RWPE2 (cell line): ENCODE measurements around the gene KCNQ1OT1.

Experiments
- ATAC-seq: fragments of 200-7000 bp; cut with Tn5 transposase; 3 replicates; pipeline ENCODE4 v1.9.1; 2021; ENCODE audit warnings: low read depth
- DNase-seq: peaks from one replicate; pipeline ENCODE4 v3.0.0-alpha.2; 2020; ENCODE audit warnings: low spot score
- H3K27ac ChIP-seq: fragments of 450-650 bp; 2 replicates; pipeline ENCODE4 v1.5.1; 2017; ENCODE audit warnings: mild to moderate bottlenecking; ENCODE audit not compliant: poor library complexity, severe bottlenecking
- H3K27me3 ChIP-seq: fragments of 250-450 bp; sonication (Bioruptor Pico); 2 replicates; pipeline ENCODE4 v1.5.1; 2021; ENCODE audit warnings: mild to moderate bottlenecking, moderate library complexity; ENCODE audit not compliant: insufficient read depth, poor library complexity, severe bottlenecking
- H3K36me3 ChIP-seq: fragments of 250-450 bp; sonication (Bioruptor Pico); 2 replicates; pipeline ENCODE4 v1.5.1; 2020; ENCODE audit warnings: low read depth, mild to moderate bottlenecking, moderate library complexity
- H3K4me1 ChIP-seq: fragments of 250-450 bp; sonication (Bioruptor Pico); 2 replicates; pipeline ENCODE4 v1.5.1; 2021; ENCODE audit warnings: mild to moderate bottlenecking, moderate library complexity; ENCODE audit not compliant: insufficient read depth, poor library complexity, severe bottlenecking
- H3K4me3 ChIP-seq: fragments of 250-450 bp; sonication (Bioruptor Pico); 2 replicates; pipeline ENCODE4 v1.5.1; 2021; ENCODE audit warnings: mild to moderate bottlenecking, moderate library complexity; ENCODE audit not compliant: severe bottlenecking
- H3K9me3 ChIP-seq: fragments of 250-450 bp; sonication (Bioruptor Pico); 2 replicates; pipeline ENCODE4 v1.5.1; 2021; ENCODE audit warnings: mild to moderate bottlenecking, moderate library complexity; ENCODE audit not compliant: severe bottlenecking
- CTCF ChIP-seq: fragments of 450-650 bp; IDR thresholded peaks from one replicate; pipeline ENCODE4 v1.5.1; 2017; ENCODE audit warnings: mild to moderate bottlenecking, moderate library complexity; ENCODE audit not compliant: poor library complexity, severe bottlenecking

KCNQ1OT1 gene

GRCh38 chr11:2729841-2730240, 30.0 kb upstream of the KCNQ1OT1 start:
- Histone ChIP-seq H3K27me3 (no peaks in the 10 kb centered on the region), H3K9me3 (no peaks in the 10 kb centered on the region), H3K4me1 (no peaks in the 10 kb centered on the region), H3K36me3 (no peaks in the 10 kb centered on the region), H3K4me3 (no peak overlapping the region), H3K27ac (no peak overlapping the region)
- no peak for ATAC-seq
- TF ChIP-seq CTCF: no peak
- no peak for DNase-seq

GRCh38 chr11:2728663-2729332, 29.0 kb upstream of the KCNQ1OT1 start:
- no peak for TF ChIP-seq CTCF
- H3K36me3 ChIP-seq: no peaks in the 10 kb centered on the region
- no peak overlapping the region for H3K27ac ChIP-seq
- ATAC-seq (no peak), DNase-seq (no peak)
- H3K27me3 ChIP-seq: no peaks in the 10 kb centered on the region
- H3K4me1 ChIP-seq: no peaks in the 10 kb centered on the region
- no peaks in the 10 kb centered on the region for H3K9me3 ChIP-seq
- H3K4me3 ChIP-seq: no peak overlapping the region

- no peak overlapping the region for H3K4me3 ChIP-seq
- H3K9me3 ChIP-seq: no peaks in the 10 kb centered on the region
- H3K36me3 ChIP-seq: no peaks in the 10 kb centered on the region
- no peak for ATAC-seq
- TF ChIP-seq CTCF: no peak
- no peaks in the 10 kb centered on the region for H3K27me3 ChIP-seq
- H3K27ac ChIP-seq: no peak overlapping the region
- no peaks in the 10 kb centered on the region for H3K4me1 ChIP-seq
- DNase-seq: no peak
These were observed 28.4 kb upstream of the KCNQ1OT1 start for GRCh38 chr11:2728128-2728662.

- no peaks in the 10 kb centered on the region for H3K9me3 ChIP-seq
- no peak for TF ChIP-seq CTCF
- no peaks in the 10 kb centered on the region for H3K4me1 ChIP-seq
- H3K27ac ChIP-seq: no peak overlapping the region
- no peak for DNase-seq
- no peak overlapping the region for H3K4me3 ChIP-seq
- H3K36me3 ChIP-seq: no peaks in the 10 kb centered on the region
- no peak for ATAC-seq
- H3K27me3 ChIP-seq: no peaks in the 10 kb centered on the region
These were observed 27.2 kb upstream of the KCNQ1OT1 start for GRCh38 chr11:2726964-2727363.
